ENCODE data around the gene ANAPC13.

ANAPC13 gene

DNA sequence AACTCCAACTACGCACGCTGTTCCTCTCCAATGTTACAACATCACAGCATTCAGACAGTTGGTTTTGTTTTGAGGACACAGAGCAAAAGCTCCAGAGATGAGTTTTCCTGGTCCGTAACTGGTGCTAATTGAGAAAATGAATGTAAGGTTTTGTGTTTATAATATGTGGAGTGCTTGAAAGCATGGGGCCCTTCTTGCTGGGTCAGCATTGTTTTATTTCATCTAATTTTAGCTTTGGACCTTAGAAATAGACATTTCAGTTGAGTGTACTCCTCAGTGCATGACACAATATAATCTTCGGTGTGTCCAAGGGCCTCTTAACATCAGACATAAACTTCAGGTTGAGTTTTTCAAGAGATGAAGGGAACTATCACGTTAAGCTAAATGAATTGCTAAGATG is 37.1 kb downstream of the ANAPC13 start:
- TF ChIP-seq, protein P1, sequence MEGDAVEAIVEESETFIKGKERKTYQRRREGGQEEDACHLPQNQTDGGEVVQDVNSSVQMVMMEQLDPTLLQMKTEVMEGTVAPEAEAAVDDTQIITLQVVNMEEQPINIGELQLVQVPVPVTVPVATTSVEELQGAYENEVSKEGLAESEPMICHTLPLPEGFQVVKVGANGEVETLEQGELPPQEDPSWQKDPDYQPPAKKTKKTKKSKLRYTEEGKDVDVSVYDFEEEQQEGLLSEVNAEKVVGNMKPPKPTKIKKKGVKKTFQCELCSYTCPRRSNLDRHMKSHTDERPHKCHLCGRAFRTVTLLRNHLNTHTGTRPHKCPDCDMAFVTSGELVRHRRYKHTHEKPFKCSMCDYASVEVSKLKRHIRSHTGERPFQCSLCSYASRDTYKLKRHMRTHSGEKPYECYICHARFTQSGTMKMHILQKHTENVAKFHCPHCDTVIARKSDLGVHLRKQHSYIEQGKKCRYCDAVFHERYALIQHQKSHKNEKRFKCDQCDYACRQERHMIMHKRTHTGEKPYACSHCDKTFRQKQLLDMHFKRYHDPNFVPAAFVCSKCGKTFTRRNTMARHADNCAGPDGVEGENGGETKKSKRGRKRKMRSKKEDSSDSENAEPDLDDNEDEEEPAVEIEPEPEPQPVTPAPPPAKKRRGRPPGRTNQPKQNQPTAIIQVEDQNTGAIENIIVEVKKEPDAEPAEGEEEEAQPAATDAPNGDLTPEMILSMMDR (IDR thresholded peaks at IDR 0.05): no peak

DNA sequence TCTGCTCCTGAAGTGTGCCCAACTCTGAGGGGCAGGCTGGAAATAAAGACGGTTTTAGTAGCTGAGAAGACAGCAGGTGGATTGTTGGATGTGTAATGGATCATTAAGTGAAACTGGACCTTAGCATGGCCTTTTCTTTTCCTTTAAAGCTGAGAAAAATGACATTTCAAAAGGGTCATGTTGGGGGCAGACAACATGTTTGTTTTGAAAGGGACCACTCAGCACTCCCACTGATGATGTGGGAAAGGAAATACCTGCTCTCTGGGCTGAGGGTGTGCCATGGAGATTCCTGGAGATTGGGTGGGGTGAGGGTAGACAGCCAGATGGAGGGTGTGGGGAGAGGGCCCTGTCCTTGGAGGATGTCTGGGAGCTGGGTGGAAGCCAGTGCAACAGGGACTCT is 38.4 kb downstream of the ANAPC13 start:
- TF ChIP-seq, protein P1 (IDR thresholded peaks at IDR 0.05): no peak

DNA sequence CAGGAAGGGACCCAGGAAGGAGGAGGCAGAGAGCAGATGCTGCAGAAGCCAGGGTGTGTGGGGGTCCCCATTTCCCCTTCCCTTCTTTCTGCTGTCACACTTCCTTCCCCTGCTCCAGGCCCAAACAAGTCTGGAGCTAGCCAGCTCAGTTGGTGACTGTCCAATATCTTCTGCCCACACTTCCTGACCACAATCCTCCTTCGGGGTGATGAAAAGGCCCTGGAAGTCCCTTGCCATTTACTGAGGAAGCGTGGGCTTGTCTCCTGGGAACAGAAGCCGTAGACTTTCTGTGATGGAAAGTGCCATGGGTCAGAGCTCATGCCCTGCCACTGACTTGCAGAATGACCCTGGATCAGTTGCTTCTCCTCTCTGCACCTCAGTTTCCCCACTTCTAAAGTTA is 39.0 kb downstream of the ANAPC13 start:
- TF ChIP-seq, protein P1 (IDR thresholded peaks at IDR 0.05): no peak

DNA sequence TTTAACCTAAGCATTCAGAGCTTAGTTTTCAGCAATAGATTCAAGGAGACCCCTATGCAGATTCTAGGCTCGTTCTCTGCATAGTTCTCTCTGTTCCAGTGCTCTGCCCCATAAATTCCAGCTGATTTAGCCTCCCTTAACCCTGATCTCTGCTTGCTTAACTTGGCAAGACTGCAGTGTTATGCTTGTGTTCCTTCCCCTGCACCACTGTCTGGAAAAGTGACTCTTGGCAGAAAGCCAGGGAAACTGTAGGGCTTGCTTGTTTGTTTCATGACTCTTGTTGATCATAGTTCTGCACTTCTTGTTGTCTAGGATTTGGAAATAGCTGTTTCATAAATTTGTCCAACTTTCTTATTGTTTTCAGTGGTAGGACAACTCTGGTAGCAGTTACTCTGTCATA is 40.1 kb downstream of the ANAPC13 start:
- TF ChIP-seq, protein P1 (IDR thresholded peaks at IDR 0.05): no peak

DNA sequence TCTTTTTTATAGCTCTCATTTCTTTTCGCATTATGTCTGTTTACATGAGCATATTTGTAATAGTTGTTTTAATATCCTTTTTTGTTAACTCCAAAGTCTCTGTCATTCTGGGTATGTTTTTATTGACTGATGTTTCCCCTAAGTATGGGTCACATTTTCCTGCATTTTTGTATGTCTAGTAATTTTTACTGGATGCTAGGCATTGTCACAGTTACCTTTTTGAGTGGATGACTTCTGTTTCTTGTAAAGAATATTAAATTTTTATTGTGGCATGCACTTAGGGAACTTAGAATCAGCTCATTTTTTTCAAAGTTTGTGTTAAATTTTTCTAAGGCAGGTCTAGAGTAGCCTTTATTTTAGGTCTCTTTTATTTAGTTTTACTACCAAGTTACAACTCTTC is 40.7 kb downstream of the ANAPC13 start:
- TF ChIP-seq, protein P1 (IDR thresholded peaks at IDR 0.05): no peak

DNA sequence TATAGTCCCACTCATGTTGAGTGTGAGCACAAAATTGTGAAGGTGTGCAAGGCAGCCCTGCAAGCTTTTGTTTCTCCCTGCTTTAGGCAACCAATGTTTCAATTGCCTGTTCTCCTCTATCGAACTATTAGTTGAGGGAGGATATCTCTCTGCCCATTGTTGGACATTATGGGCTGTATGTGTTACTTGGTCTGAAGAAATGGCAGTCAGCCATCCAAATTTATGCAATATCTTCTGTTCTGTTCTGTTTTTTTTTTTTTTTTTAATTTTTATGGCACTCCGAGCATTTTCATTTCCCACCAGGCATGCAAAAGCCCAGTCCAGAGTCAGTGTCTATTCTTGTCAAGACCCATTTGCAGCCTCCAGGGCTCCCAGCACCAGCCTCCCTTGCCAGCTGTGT is 44.0 kb downstream of the ANAPC13 start:
- TF ChIP-seq, protein P1 (IDR thresholded peaks at IDR 0.05): no peak

DNA sequence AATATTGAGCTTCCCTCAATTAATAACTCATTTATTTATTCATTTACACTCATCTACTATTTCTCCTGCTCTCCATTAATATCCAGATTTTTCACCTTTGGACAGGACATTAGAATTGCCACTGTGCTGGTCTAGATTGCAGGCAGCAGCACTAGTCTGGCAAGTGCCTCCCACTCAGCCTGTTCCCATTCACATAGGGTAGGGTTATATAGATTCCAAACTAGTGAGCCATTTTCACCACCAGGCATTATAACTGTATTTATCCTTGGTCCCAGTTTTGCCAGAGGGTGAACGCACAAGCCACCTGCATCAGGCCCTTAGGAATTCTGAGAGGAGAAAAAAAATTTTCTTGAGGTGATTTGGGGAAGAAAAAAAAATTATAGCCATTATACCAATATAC is 44.5 kb downstream of the ANAPC13 start:
- TF ChIP-seq, protein P1 (IDR thresholded peaks at IDR 0.05): no peak

DNA sequence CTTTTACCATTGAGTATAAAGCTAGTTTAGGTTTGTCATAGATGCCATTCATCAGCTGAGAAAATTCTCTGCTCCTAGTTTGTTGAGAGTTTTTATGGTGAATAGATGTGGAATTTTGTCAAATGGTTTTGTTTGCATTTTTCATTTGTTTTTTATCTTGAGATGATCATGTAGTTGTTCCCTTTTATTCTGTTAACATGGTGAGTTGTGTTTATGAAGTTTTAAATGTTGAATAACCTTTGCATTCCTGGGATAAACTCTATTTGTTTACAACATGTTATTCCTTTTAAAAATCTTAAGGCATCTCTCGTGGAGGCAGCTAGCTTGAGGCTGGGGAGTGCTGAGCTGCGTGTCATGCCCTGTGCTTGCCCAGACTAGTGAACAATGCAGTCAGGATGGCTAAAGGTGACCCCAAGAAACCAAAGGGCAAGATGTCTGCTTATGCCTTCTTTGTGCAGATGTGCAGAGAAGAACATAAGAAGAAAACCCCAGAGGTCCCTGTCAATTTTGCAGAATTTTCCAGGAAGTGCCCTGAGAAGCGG is 48.5 kb downstream of the ANAPC13 start:
- TF ChIP-seq, protein P1 (IDR thresholded peaks at IDR 0.05): no peak
